ENCODE data around the gene ROR2. TPM values are rescaled to one million over a fixed set of nuclear protein-coding genes. Genes with fewer than 3 reads are reported as not detected.

ROR2 gene
- total RNA-seq, 1 experiment from 2014 or later = 2.7 TPM

DNA sequence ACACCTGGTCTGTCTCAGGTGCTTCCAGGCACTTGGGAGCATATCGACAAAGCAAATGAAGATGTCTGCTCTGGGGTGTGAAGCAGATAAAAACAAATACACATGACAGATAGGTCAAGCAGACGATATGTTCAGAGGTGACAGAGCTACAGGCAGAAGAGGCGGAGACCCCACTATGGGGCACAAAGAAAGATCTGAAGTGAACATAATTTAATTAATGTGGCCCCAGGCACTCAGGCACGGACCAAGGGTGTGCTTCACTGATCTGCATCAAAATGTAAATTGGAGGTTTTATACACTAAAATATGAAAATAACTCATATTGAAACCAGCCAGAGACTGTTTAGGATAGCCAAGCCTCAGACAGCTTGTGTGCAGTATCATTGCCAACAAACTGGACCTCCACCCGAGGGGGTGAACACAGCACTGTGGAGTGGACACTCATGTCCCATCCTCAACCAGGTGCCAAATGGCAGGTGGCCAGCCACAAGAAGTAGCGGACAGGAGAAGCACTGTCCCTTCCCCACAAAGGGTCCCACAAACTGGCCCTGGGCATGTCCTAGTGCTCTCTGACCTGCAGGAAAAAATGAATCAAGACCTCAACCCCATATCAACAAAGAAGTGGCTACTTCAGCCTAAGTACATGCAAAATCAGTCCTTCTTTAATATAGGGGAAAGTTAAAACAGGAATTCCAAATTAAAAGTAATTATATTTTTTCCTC, 29.2 kb downstream of the ROR2 start:
- H3K27ac ChIP-seq (ENCODE audit: insufficient read length, low read depth, low read length) = no peak overlapping the region
- Mint-ChIP-seq H3K4me3 (no peak overlapping the region), H3K27ac (no peak overlapping the region), H3K36me3 (ENCODE audit: insufficient read depth in 1 of 3, low read depth in 3 of 3) (no peaks in the 10 kb centered on the region), H3K27me3 (ENCODE audit: low read depth) (peaks cover 95% of the 10 kb centered on the region), H3K9me3 (no peaks in the 10 kb centered on the region; a peak in 1 of 5 replicates), H3K4me1 (peaks cover 20 to 21% of the 10 kb centered on the region in 2 experiments)
- no peak overlapping the region for H4K8ac ChIP-seq (replicated peaks; ENCODE audit: insufficient read length, low read depth, low read length)
- H3K9ac ChIP-seq (ENCODE audit: extremely low read depth, insufficient read length, low read length) = no peak overlapping the region
- no peaks in the 10 kb centered on the region for H3K23me2 ChIP-seq (ENCODE audit: insufficient read length, low read depth, low read length, poor library complexity, severe bottlenecking)
- H4K20me1 ChIP-seq (ENCODE audit: control insufficient read depth, insufficient read depth, insufficient read length) = no peaks in the 10 kb centered on the region
- no peak overlapping the region for H2BK120ac ChIP-seq (ENCODE audit: low read depth, low read length, poor library complexity, severe bottlenecking)
- H3K4me2 ChIP-seq (ENCODE audit: insufficient read depth, insufficient read length, low read length) = no peak overlapping the region
- H3K4ac ChIP-seq (ENCODE audit: low read depth, low read length) = no peak overlapping the region
- TF ChIP-seq, protein P1, sequence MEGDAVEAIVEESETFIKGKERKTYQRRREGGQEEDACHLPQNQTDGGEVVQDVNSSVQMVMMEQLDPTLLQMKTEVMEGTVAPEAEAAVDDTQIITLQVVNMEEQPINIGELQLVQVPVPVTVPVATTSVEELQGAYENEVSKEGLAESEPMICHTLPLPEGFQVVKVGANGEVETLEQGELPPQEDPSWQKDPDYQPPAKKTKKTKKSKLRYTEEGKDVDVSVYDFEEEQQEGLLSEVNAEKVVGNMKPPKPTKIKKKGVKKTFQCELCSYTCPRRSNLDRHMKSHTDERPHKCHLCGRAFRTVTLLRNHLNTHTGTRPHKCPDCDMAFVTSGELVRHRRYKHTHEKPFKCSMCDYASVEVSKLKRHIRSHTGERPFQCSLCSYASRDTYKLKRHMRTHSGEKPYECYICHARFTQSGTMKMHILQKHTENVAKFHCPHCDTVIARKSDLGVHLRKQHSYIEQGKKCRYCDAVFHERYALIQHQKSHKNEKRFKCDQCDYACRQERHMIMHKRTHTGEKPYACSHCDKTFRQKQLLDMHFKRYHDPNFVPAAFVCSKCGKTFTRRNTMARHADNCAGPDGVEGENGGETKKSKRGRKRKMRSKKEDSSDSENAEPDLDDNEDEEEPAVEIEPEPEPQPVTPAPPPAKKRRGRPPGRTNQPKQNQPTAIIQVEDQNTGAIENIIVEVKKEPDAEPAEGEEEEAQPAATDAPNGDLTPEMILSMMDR (conservative IDR thresholded peaks at IDR 0.05) = no peak
- no peak for DNase-seq
- H3K79me1 ChIP-seq (ENCODE audit: insufficient read depth, low read depth, low read length, poor library complexity, severe bottlenecking) = no peaks in the 10 kb centered on the region
- no peak overlapping the region for H3K18ac ChIP-seq (ENCODE audit: insufficient read length, low read depth, low read length)
- H3K9me3 ChIP-seq (ENCODE audit: control insufficient read depth, low read depth, low read length) = no peaks in the 10 kb centered on the region
- H2BK5ac ChIP-seq (ENCODE audit: insufficient read length, low read length) = no peak overlapping the region
- WGBS (ENCODE audit: extremely low coverage, insufficient read length, low lambda C conversion rate) = no CpG with 5 or more reads among the region's 6 CpGs
- no peak overlapping the region for H4K5ac ChIP-seq (ENCODE audit: insufficient read length, low read depth, low read length)
- H3K27me3 ChIP-seq (ENCODE audit: insufficient read depth, low read length) = no peaks in the 10 kb centered on the region
- no peak overlapping the region for H2AFZ ChIP-seq (ENCODE audit: low read length)
- H3K56ac ChIP-seq (ENCODE audit: insufficient read length, low read depth, low read length) = no peak overlapping the region
- no peak overlapping the region for H2AK5ac ChIP-seq (ENCODE audit: insufficient read length, low read length)
- H3K4me1 ChIP-seq (ENCODE audit: insufficient read depth, low read length) = no peaks in the 10 kb centered on the region; the same call in 1 of the 2 replicates
- H2BK20ac ChIP-seq (ENCODE audit: low read depth, low read length, poor library complexity, severe bottlenecking) = no peak overlapping the region
- no peak overlapping the region for H2BK15ac ChIP-seq (ENCODE audit: low read depth, low read length)
- H3T11ph ChIP-seq (ENCODE audit: low read length) = no peak overlapping the region
- no peaks in the 10 kb centered on the region for H3K79me2 ChIP-seq (ENCODE audit: insufficient read depth, low read length)
- no peak overlapping the region for H2BK12ac ChIP-seq (ENCODE audit: insufficient read length, low read depth, low read length)
- H3K14ac ChIP-seq (ENCODE audit: insufficient read depth, low read length) = no peak overlapping the region
- H4K91ac ChIP-seq (ENCODE audit: insufficient read length, low read depth, low read length) = no peak overlapping the region
- no peak overlapping the region for H3K23ac ChIP-seq (ENCODE audit: insufficient read length, low read depth, low read length)
